ENCODE data around the gene COASY. TPM values are rescaled to one million over a fixed set of nuclear protein-coding genes. Genes with fewer than 3 reads are reported as not detected.
A peak's percentile ranks its signal among the peaks of the same experiment; 100 is the strongest.

The COASY gene
- 45.6 TPM for total RNA-seq
- long read RNA-seq, transcript COASY-201 (9 exons, 2,458 nt), result major isoform, 21 of 27 reads
- long read RNA-seq, partial matches to known transcripts, result 1 of 27 reads
- long read RNA-seq, other reads (novel, unspliced or antisense), result 3 of 27 reads

DNA sequence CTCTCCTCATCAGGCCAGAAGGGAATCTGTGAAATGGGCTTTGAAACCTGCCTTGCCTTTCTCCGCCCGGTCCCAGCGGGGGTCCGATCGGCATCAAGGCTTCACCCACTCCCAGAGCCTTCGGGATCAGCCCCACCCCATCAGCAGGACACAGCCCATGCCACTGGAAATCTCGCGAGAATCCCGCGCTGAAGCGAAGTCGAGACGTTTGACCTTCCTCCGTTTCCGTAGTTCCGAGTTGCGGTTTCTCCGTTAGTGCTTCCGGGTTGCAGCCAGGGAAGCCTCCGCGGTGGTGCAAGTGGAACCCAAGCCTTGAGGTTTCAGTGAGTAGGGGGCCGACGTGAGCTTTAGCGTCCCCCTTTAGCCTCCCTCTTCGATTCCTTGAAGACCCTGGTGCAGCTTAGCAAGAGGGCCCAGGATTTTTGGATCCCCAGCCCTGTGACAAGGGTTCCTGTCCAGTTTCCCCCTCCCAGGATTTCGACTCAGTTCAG, at the start of gene COASY:
Gene COASY (plus strand): TSS at position 252 of the 491 bp plus-strand sequence. CDS start 475 bp downstream, outside the sequence.
- DNase-seq (ENCODE audit: missing footprints), result peak; percentile 97
- intact Hi-C loops (cut with DNase I), result no loop called here
- peak; percentile 83 for ATAC-seq

DNA sequence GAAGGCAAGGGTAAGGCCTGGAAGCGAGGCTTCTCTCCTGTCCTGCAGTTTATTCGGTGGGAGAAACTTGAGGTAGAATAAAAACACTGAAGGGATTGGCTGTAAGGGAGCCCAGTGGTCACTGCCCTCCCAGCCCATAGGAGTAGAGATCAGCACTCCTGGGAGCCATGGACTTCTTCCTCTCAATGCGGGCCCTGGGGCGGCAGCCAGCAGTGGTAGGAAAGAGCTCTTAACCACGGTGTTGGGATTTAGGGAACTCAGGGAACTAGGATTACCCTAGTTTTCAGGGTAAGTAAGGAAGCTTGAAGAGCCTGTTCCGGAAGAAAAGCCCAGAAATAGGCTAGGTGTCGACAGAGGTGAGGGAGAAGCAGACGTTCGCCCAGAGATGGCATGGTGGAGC, 49.7 kb upstream of the COASY start:
- intact Hi-C loops (cut with DNase I), result no loop called here
- DNase-seq (ENCODE audit: missing footprints), result no peak
- no peak for ATAC-seq

DNA sequence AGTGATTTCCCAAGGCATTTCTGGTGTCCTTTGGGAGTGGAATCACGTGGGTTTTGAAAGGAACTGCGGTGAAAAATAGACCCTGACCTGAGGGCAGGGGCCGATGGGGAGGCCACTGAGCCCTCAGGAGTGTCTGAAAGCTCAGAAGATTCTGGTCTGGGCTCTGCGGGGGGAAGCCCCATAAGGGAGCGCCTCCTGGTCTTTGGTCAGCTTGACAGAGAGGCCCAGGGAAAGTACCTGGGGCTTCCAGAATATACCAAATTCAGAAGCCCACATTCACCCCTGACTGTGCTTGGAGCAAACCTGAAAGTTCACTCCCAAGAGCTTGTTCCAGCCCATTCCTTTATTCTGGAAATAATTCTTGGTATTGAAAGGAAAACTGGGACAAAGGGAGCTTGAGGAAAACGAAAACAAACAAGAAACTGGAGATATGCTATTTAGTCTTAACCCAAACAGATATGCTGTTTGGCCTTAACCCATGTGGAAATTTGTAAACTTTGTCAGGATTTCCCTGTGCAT, 49.2 kb upstream of the COASY start:
- no peak for ATAC-seq
- DNase-seq (ENCODE audit: missing footprints), result no peak
- intact Hi-C loops (cut with DNase I), result no loop called here

DNA sequence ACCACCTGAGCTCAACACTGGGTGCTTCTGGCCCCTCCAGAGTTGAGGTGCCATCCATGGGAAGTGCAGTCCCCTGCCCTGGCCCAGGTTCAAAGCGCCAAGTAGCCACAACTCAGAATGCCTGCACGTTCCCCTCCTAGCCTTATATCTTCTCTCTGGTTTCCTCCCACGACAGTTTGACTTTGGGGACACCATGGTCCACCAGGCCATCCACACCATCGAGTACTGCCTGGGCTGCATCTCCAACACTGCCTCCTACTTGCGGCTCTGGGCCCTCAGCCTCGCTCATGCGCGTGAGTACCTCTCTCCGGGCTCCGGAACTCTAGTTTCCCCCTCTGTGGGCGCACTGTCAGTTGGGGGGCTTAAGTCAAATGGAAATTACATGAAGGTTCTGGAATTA, 48.3 kb upstream of the COASY start:
- intact Hi-C loops (cut with DNase I), result no loop called here
- ATAC-seq (no peak), DNase-seq (ENCODE audit: missing footprints) (no peak)

DNA sequence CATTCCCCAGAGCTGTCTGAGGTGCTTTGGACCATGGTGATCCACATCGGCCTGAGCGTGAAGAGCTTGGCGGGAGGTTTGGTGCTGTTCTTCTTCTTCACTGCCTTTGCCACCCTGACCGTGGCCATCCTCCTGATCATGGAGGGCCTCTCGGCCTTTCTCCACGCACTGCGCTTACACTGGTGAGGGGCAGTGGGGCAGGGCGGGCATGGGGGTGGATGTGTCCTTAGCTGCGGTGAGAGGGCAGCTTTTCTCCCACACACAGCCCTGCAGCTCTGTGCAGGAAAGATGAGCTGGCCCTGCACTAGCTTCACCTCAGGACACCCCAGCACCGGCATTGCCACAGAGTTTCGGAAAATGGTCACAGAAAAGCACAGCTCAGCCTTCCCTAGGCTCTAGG, 47.7 kb upstream of the COASY start:
- intact Hi-C loops (cut with DNase I), result no loop called here
- no peak for ATAC-seq

DNA sequence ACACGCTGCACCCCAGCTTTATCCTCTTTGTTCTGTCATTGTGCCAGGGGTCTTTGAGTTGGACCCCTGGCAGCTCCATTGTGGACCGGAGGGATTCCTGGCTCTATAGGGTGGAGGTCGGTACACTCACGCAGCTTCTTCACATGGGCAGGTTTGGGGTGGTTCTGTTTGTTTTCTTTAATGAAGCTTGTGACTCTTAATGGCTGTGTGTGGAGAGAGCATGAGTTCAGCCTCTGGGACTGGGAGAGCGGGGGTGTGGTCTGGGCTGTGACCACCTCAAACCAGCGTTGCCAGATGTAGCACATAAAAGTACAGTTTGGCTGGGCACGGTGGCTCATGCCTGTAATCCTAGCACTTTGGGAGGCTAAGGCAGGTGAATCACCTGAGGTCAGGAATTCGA, 47.1 kb upstream of the COASY start:
- DNase-seq (ENCODE audit: missing footprints) (no peak), ATAC-seq (no peak)
- intact Hi-C loops (cut with DNase I), result loop anchor here (5.0 kb wide), 4 partner anchors 58 to 193 kb away; partner anchors contain the start of genes ATP6V0A1 and CAVIN1

More for the DNA sequence above, 47.7 kb upstream of the COASY start:
- DNase-seq (ENCODE audit: missing footprints), result no peak

DNA sequence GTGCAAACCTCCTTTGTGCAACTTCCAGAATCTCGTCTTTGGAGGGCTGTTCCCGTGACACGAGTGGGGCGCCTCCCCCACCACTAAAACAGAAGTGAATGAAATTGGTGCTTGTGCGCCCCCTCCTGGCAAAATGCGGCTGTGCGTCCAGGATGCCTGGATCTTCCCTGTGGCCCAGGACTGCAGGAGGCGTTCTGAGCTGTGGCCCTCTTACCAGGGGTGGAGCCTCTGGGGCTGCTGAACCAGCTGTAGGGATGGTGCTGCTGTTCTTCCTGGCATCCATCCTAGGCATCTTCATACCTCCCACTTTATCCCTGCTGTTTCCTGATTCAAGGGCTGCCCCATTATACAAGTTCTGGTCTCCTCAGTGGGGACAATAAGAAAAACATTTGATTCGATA, 44.4 kb upstream of the COASY start:
- DNase-seq (ENCODE audit: missing footprints) (peak; percentile 92), ATAC-seq (peak; percentile 64)
- intact Hi-C loops (cut with DNase I), result loop anchor here (5.0 kb wide), 4 partner anchors 60 to 195 kb away; partner anchors contain the start of genes ATP6V0A1 and CAVIN1

DNA sequence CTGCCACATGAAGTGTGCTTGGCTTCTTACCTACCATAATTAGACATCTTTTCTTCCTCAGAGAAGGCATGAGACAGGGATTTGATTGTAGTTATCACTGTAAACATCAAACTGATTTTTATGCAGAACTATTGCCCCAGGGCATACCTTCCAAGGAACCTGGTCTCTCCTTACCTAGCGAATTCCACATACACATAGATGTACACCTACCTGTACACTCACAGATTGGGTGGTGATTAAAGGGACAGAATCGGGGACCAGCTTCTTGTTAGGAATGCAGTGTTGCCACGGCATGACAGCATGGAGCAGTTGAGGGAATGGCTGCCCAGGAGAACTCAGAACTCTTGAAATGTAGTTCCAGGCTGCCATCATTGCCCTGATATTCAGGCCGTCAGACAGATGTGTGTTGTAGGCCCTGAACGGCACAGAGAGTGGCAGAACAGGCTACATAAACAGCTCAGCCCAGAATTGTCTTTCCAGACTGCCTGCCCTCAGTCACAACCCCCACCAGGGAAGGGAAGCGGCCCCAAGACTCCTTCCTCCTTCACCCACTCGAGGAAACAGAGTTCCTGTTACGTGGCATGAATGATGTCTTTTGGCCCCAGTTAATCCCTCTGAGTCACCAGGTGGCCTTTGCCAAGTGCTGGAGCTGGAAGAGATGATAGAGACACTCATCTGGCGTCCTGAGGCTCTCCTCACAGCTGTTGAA, 43.7 kb upstream of the COASY start:
- intact Hi-C loops (cut with DNase I), result loop anchor here (5.0 kb wide), 4 partner anchors 61 to 196 kb away; partner anchors contain the start of genes ATP6V0A1 and CAVIN1
- DNase-seq (ENCODE audit: missing footprints) (no peak), ATAC-seq (peak; percentile 47)

DNA sequence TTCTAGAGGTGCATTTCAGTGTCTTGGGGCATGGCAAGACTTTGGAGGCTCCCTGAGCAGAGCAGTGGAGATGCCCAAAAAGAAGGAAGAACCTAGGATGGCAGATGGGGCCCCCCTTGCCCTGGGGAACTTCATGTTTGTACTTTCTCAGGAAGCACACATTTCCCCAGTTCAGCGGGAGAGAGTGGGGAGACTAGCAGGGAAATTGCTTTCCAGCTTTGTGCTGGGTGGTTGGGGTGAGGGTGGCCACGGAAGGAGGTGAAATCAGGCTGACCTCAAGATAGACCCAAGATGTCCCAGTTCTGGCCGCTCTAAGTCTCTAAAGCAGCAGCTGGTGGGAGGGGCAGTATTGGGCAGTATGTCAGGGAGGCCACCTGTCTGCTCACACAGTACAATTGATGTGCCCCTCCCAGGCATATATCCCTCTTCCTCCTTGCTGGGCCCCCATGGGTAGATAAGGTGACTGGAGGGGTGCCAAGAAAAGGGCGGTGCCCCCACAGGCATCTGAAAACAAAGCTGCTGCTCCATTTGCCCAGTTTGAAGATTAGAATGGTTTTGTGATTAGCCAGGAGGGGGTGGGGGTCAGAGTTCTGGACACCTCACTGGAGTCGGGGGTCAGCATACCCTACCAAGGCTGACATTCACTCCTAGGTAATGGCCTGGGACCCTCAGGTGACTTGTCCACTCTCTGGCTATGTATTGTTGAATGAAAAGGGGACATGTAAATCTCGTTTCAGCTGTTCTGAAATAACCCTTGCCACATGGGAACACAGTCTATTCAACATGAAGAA, 43.0 kb upstream of the COASY start:
- intact Hi-C loops (cut with DNase I), result loop anchor here (5.0 kb wide), 4 partner anchors 62 to 197 kb away; partner anchors contain the start of genes ATP6V0A1 and CAVIN1
- DNase-seq (ENCODE audit: missing footprints) (no peak), ATAC-seq (peak; percentile 12)

DNA sequence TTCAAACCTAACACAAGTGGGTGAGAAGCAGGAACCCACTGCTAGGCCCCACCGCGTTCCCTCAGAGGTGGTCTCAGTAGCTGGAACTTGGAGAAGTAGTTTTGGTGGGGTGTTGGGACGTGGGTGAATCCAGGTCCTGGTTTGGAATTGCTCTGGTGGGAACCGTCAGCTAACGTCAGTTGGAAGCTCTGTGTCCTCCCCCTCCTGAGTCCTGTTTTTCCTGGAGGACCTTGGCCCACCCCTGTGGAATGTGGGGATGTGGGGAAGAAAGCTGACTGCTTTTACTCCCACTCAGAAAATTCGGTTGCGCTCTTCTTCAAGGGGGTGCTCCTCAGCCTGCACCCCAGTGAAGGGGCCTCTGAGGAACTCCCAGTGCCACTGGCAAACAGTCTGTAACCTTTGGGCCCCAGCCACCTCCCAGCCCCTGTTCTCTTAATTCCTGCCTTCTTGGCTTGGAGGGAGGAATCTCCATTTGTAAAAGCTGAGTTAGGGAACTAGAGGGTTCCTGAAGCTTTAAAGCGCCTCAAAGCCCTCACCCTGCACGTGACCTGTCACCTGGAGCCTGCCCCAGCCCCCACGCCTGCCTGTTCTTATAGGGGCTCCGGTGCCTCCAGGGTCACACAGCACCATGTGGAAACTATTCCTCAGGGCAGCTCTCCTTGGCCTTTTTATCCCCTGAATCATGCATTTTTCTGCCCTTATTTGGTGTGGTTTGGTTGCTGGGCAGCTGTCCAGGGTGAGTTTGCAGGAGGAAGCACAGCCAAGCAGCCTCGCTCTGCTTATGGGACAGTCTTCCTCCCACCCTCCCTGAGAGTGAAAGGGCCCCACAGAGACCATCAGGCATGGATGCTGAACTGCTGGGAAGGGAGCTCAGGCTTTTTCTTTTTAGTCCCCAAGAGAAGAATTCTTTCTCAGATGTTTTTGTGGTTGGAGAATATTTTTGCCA, 42.1 kb upstream of the COASY start:
- intact Hi-C loops (cut with DNase I), result loop anchor here (5.0 to 10.0 kb wide), 6 partner anchors 63 to 495 kb away; partner anchors contain the start of genes ATP6V0A1, CAVIN1, HCRT and KCNH4
- DNase-seq (ENCODE audit: missing footprints) (peak; percentile 94), ATAC-seq (peak; percentile 78)

DNA sequence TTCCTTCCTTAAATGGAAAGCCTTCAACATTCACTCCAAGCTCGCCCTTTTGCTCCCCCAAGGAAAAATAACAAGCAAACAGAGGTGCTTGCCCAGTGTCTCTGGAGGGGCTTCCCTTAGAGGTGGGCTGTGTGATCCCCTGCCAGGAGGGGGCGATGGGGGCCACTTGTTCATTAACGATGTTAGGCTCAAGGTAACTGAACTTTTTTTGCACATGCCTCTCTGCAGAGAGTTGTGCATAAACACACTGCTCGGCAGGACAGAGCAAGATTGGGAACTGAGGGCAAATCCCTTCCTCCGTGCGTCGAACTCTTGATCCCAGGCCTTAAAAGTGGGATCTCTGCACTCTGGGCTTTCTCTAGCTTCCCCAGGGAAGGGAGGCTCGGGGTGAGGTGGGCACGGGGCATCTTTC, 41.4 kb upstream of the COASY start:
- ATAC-seq (no peak), DNase-seq (ENCODE audit: missing footprints) (no peak)
- intact Hi-C loops (cut with DNase I), result loop anchor here (10.0 kb wide), 2 partner anchors 336 to 496 kb away; partner anchors contain the start of genes HCRT, KCNH4 and NKIRAS2

DNA sequence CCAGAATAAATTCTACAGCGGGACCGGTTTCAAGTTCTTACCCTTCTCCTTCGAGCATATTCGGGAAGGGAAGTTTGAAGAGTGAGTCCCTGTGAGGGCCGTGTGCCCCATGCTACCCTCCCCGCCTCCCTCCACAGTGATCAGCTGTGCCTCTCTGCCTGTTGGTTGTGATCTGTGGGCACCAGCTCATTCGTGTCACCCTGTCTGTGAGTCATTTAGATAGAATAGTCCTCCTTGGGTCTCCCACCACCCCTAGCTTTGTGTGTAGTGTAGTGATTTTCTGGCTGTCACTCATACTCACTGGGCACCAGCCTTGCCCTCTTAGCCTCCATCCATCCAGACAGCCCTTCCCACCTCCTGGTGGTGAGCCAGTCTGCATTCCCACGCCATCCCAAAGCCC, 40.9 kb upstream of the COASY start:
- intact Hi-C loops (cut with DNase I), result loop anchor here (10.0 kb wide), 2 partner anchors 336 to 496 kb away; partner anchors contain the start of genes HCRT, KCNH4 and NKIRAS2
- DNase-seq (ENCODE audit: missing footprints), result no peak
- no peak for ATAC-seq

DNA sequence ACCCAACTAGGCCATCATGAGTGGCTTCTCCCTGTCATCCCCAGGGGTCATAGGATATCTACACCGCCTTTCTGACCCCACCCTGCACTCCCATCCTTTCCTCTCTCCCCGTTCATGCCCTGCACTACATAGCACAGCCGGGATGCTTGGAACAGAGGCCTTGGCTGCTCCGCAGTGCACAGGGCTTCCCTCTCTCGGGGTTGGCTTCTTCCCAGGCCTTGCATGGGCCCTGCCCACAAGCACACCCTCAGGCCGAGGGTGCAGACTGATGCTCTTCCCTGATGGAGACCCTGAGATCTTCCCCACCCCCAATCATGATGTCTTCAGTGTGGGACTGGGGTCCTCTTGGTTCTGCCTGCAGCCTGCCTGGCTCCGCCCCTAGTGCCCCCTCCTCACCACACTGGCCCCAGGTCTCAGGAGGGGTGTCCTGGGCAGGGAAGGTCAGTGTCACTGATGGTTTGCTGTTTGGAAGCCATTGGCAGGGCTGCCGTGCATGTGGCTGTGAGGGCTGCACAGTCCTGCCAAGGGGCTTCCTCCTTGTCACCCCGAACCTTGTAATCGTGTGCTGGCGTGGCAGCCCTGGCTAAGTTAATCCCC, 40.2 kb upstream of the COASY start:
- no peak for DNase-seq (ENCODE audit: missing footprints)
- intact Hi-C loops (cut with DNase I), result loop anchor here (10.0 kb wide), 2 partner anchors 337 to 497 kb away; partner anchors contain the start of genes HCRT, KCNH4 and NKIRAS2
- no peak for ATAC-seq

DNA sequence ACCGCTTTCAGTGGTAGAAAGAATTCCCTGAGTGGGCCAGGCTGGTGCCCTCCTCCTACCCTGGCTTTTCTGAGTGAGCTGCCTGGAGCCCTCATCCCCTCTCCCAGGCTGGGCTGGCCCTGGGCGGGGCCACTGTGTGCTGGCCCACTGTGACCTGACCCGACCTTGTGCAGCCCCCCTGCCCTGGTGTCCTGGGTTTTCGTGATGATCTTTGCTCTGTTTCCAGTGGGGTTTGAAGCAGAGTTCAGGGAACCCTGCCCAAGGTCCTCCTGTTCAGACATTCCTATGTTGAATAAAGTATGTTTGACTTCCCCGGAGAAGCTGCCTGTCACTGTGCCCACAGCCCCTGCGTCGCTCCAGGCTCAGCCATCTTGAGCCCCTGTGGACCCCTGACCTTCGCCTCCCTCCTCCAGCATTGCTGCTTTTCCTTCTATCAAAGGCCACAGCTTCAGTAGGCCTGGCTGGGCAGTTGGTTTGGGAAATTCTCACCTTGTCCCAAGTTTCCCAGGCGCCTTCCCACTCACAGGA, 39.6 kb upstream of the COASY start:
- no peak for ATAC-seq
- no peak for DNase-seq (ENCODE audit: missing footprints)
- intact Hi-C loops (cut with DNase I), result loop anchor here (10.0 kb wide), 2 partner anchors 338 to 498 kb away; partner anchors contain the start of genes HCRT, KCNH4 and NKIRAS2

DNA sequence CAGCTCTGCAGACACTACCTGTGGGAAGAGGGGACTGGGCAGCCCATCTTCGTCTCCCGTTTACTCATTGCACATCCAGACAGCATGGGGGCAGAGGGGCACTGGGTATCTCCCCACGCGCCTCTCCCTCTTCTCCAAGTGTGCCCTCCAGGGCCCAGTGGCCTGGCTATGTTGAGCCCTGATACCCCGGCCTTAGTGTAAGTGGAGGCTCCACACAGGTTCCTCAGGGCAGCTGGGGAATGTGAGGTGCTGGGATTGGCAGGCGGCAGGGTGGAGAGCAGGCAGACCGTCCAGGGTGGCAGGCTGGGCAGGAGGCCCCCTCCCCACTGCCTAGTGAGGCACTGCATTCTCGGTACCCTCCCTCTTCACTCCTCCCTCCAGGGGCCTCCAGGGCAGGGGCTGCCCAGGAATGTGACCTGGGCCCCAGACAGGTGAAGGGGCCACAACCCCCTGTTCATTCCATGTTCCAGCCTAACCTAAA, 39.1 kb upstream of the COASY start:
- intact Hi-C loops (cut with DNase I), result loop anchor here (10.0 kb wide), 2 partner anchors 338 to 498 kb away; partner anchors contain the start of genes HCRT, KCNH4 and NKIRAS2
- no peak for DNase-seq (ENCODE audit: missing footprints)
- ATAC-seq, result no peak

DNA sequence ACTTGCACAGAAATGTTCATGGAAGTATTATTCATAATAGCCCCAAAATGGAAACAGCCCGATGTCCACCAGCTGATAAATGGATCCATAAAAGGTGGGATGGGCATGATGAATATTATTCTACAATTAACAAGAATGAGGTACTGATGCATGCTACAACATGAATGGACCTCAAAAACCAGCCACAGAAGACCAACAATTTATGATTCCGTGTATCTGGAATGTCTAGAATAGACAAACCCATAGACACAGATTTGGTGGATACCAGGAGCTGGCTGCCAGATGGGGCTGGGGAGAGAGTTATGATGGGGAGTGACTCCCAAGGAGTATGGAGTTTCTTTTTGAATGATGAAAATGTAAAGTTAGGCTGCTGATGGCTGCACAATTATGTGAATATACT, 36.7 kb upstream of the COASY start:
- intact Hi-C loops (cut with DNase I), result loop anchor here (10.0 kb wide), 2 partner anchors 340 to 500 kb away; partner anchors contain the start of genes HCRT, KCNH4 and NKIRAS2
- DNase-seq (ENCODE audit: missing footprints) (no peak), ATAC-seq (no peak)
